ENCODE results near the gene CRACR2A.

DNA sequence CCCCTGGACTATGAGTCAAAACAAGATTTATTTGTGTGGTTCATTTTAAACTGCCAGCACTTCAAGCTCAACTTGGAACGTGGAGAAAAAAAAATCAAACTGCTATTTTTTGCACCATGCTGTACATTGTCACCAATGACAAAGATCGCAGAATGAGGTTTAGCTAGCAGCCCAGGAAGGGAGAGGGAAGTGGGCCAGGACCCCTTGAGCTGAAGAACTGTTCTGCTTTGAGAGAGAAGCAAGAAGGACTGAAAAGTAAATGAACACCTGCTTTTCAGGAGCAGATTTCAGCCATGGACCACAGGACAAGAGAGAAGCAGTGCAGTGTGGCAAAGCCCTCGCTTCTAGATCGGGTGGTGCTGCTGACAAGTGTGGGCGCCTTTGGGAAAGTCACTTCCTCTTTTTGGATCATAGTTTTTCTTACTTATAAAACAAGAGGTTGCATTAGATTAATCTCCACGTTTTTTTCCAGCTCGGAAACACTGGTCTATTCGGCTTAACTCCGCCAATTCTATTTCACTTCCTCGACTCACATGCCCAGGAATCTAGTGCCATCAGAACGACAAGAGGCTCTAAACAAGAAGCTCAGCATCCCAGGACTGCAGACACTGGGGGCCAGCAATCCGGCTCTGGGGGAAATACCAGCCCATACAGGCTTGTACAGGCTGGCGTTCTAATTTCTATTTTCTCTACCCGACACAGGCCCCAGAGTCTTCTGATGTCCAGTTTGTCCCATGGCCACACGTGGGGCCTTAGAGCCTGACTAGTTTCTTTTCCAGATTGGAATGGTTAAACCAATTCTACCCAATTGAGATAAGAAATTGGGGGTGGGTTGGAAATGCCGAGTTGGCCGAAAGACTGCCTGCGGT lies 129.9 kb downstream of the CRACR2A start:
- no peak for TF ChIP-seq CTCF (conservative IDR thresholded peaks at IDR 0.05; ENCODE audit: low read depth, low read length)
- TF ChIP-seq CEBPB (IDR thresholded peaks at IDR 0.05; ENCODE audit: low read depth, low read length), result no peak
- no peak for TF ChIP-seq RCOR1 (IDR thresholded peaks at IDR 0.05; ENCODE audit: insufficient replicate concordance, low read length)
- no peak for TF ChIP-seq MAFK (IDR thresholded peaks at IDR 0.05; ENCODE audit: low read depth, low read length)
- no peak for TF ChIP-seq MXI1 (IDR thresholded peaks at IDR 0.05; ENCODE audit: borderline replicate concordance, low read depth, low read length)
- TF ChIP-seq NFE2L2 (IDR thresholded peaks at IDR 0.05; ENCODE audit: low read depth, low read length), result no peak
- TF ChIP-seq POLR2A (IDR thresholded peaks at IDR 0.05; ENCODE audit: low read depth, low read length), result no peak

All from IMR-90 (cell line).